ENCODE measurements around the gene MAPK8IP3.
"Not testable (repeated sequence)": the region's sequence is repeated elsewhere in the genome, so short reads cannot be mapped to it uniquely, and the experiment has no call there.

Gene MAPK8IP3

DNA sequence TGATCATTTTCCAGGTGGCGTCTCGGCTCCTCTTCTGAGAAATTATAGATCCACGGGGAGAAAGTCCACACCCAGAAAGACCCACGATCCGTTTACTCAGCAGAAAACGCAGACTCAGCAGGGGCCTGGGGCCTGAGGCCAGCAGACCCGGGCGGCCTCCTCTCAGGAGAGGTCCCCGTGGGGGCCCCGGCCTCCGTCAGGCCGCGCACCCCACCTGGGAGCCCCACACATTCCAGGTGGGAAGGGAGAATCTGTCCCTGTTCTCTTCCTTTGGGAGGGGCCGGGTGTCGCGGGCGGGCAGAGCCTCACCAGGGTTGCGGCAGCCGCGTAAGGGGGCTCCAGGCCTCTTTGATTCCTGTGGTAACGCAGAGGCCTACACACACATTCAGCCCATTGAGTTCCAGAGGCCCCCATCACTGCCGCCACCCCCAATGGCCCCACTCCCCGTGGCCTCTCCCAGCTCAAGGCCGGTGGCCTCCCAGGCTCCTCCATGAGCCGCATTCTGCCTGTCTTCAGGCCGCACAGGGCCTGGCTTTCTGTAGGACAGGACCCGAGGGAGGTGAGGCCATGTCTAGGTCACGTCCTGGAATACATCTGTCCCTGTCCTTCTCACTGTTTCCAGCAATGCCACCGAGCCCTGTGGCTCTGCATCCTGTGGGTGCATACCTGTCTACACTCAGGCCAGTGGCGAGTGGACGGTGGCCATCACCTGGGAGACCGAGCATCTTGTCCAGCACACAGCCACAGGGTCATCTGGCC lies 89.1 kb downstream of the MAPK8IP3 start:
- DNase-seq (ENCODE audit: low read depth in 1 of 2, low spot score in 1 of 2) = no peak
- in situ Hi-C loops (cut with HindIII; ENCODE audit: low pct_unique_long_range_greater_than_20kb, low sequenced_read_pairs) = no loop called here

GRCh38 chr16:1799263-1799662 lies 93.3 kb downstream of the MAPK8IP3 start:
- in situ Hi-C loops (cut with HindIII; ENCODE audit: low pct_unique_long_range_greater_than_20kb, low sequenced_read_pairs); DNase-seq (ENCODE audit: low read depth in 1 of 2, low spot score in 1 of 2): not testable (repeated sequence)

More for the DNA sequence above, 89.1 kb downstream of the MAPK8IP3 start:
- TF ChIP-seq JUND (IDR thresholded peaks at IDR 0.05; ENCODE audit: low read depth) = no peak

DNA sequence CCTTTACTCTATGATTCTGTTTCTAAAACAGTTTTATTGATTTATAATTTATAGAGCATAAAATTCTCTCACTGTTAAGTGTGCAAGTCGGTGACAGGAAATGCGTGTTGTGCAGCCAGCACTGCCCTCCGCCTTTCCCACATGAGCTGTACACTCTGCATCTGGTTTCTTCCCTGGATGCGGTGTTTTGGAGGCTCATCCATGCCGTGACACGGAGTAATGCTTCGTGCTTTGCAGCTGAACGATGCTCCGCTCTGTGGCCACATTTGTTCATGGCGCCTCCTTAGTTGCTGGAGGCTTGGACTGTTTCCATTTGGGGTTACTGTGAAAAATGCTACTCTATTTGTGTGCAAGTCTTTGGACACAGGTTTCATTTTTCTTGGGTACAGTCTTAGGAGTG lies 94.7 kb downstream of the MAPK8IP3 start:
- in situ Hi-C loops (cut with HindIII; ENCODE audit: low pct_unique_long_range_greater_than_20kb, low sequenced_read_pairs) = no loop called here
- no peak for DNase-seq (ENCODE audit: low read depth in 1 of 2, low spot score in 1 of 2)
- TF ChIP-seq JUND (IDR thresholded peaks at IDR 0.05; ENCODE audit: low read depth) = no peak

- in situ Hi-C loops (cut with HindIII; ENCODE audit: low pct_unique_long_range_greater_than_20kb, low sequenced_read_pairs) = no loop called here
- TF ChIP-seq JUND (IDR thresholded peaks at IDR 0.05; ENCODE audit: low read depth) = no peak
- DNase-seq (ENCODE audit: low read depth in 1 of 2, low spot score in 1 of 2) = no peak
Observed at GRCh38 chr16:1807626-1808025, 101.6 kb downstream of the MAPK8IP3 start.

GRCh38 chr16:1808691-1809090 lies 102.7 kb downstream of the MAPK8IP3 start:
- in situ Hi-C loops (cut with HindIII; ENCODE audit: low pct_unique_long_range_greater_than_20kb, low sequenced_read_pairs) = no loop called here

GRCh38 chr16:1809281-1809801 lies 103.3 kb downstream of the MAPK8IP3 start:
- TF ChIP-seq JUND (IDR thresholded peaks at IDR 0.05; ENCODE audit: low read depth) = no peak
- in situ Hi-C loops (cut with HindIII; ENCODE audit: low pct_unique_long_range_greater_than_20kb, low sequenced_read_pairs) = no loop called here
- DNase-seq (ENCODE audit: low read depth in 1 of 2, low spot score in 1 of 2) = no peak

More at GRCh38 chr16:1808691-1809090, 102.7 kb downstream of the MAPK8IP3 start:
- TF ChIP-seq JUND (IDR thresholded peaks at IDR 0.05; ENCODE audit: low read depth) = no peak
- no peak for DNase-seq (ENCODE audit: low read depth in 1 of 2, low spot score in 1 of 2)

GRCh38 chr16:1810106-1810505 lies 104.1 kb downstream of the MAPK8IP3 start:
- no peak for DNase-seq (ENCODE audit: low read depth in 1 of 2, low spot score in 1 of 2)
- in situ Hi-C loops (cut with HindIII; ENCODE audit: low pct_unique_long_range_greater_than_20kb, low sequenced_read_pairs) = no loop called here

DNA sequence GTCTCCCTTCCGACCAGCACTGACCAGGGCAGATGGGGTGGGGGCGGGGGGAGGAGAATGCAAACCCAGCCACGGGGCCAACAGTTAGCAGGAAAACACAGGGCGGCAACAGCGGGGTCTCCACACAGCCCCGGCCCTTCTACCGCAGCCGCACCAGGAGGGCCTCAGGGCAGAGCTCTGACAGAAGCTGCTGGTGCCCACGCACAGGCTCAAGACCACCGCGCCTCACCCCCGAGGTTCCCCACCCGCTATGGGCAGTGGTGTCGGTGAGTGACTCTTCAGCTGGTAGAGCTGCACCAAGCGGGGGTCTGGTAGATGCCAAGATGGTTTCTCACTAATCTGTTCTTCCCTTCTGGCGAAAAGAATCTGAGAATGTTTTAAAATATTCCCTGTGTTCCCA lies 104.5 kb downstream of the MAPK8IP3 start:
- DNase-seq (ENCODE audit: low read depth in 1 of 2, low spot score in 1 of 2) = no peak
- TF ChIP-seq JUND (IDR thresholded peaks at IDR 0.05; ENCODE audit: low read depth) = no peak
- in situ Hi-C loops (cut with HindIII; ENCODE audit: low pct_unique_long_range_greater_than_20kb, low sequenced_read_pairs) = no loop called here

More at GRCh38 chr16:1810106-1810505, 104.1 kb downstream of the MAPK8IP3 start:
- TF ChIP-seq JUND (IDR thresholded peaks at IDR 0.05; ENCODE audit: low read depth) = no peak

DNA sequence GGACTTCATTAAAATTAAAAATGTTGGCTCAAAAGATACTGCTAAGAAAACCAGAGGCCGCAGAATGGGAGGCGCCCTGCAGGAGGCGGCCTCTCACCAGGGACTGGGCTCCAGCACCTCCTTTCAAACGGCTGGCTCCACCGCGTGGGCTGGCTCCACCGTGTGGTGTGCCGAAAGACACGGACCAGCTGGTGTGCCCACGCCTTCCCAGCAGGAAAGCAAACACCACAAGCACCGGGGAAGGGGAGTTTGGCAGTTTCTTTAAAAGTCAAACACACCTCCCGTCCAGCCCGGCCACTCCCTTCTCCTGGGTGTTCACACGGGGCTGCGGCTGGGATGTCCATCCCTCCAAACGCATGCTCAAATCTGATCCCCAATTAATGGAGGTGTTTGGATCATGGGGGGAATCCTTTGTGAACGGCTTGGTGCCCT lies 106.8 kb downstream of the MAPK8IP3 start:
- DNase-seq (ENCODE audit: low read depth in 1 of 2, low spot score in 1 of 2) = peak; percentile 74 to 88
- no peak for TF ChIP-seq JUND (IDR thresholded peaks at IDR 0.05; ENCODE audit: low read depth)
- in situ Hi-C loops (cut with HindIII; ENCODE audit: low pct_unique_long_range_greater_than_20kb, low sequenced_read_pairs) = no loop called here

GRCh38 chr16:1815461-1815860 lies 109.5 kb downstream of the MAPK8IP3 start:
- TF ChIP-seq JUND (IDR thresholded peaks at IDR 0.05; ENCODE audit: low read depth) = no peak
- no peak for DNase-seq (ENCODE audit: low read depth in 1 of 2, low spot score in 1 of 2)
- in situ Hi-C loops (cut with HindIII; ENCODE audit: low pct_unique_long_range_greater_than_20kb, low sequenced_read_pairs) = no loop called here

DNA sequence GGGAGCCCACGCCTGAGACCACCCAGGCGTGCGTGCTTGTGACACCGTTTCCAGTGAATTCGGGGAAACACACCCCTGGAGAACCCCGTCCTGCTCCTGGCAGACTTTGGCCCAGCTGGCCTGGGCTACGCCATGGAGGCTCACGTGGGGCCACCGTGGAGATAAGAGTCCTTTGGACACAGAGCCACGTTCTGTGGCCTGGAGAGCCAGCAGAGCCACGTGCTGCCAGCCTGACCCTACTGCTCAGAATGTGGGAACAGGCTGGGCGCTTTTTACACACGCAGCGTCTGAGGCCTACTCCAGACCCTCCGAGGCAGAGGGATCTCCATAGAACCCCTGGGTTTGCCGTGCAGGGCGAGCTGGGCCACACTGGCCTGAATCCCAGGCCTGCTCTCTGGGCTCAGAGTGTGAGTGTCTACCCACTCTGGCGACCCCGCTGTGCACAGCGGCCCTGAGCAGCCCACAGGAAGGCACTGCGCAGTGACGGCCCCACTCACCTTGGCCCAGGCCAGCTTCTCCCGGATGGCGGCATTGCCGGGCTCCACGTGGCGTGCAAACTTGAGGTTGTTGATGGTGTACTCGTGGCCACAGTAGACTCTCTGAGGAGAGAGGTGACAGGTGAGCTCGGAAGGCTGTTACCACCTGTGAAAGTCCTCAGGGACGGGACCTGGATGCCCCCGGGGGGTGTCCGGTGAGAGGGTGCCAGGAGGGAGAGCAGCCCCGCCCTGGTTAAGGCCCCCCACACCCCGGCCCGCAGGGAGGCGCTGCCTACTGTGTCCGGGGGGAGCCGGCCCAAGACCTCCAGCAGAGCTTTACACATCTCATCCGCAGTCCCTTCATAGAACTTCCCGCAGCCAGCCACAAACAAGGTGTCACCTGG lies 110.6 kb downstream of the MAPK8IP3 start:
- TF ChIP-seq JUND (IDR thresholded peaks at IDR 0.05; ENCODE audit: low read depth) = no peak
- in situ Hi-C loops (cut with HindIII; ENCODE audit: low pct_unique_long_range_greater_than_20kb, low sequenced_read_pairs) = no loop called here
- DNase-seq (ENCODE audit: low read depth in 1 of 2, low spot score in 1 of 2) = no peak

DNA sequence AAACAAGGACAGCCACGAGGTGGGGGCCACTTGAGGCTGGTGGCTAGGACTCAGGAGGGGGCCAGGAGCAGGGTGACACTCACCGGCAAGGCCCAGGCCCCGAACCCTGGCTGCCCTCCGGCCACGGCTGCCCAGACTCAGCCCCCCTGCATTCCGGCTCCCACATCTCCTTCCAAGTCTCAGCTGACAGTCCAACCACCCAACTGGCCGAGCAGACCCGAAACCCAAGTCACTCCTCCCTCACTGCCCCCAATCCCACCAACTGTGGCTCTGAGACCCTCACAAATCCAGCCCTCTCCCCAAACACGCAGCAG lies 111.2 kb downstream of the MAPK8IP3 start:
- no peak for TF ChIP-seq JUND (IDR thresholded peaks at IDR 0.05; ENCODE audit: low read depth)
- DNase-seq (ENCODE audit: low read depth in 1 of 2, low spot score in 1 of 2) = no peak
- in situ Hi-C loops (cut with HindIII; ENCODE audit: low pct_unique_long_range_greater_than_20kb, low sequenced_read_pairs) = no loop called here

GRCh38 chr16:1817716-1818115 lies 111.7 kb downstream of the MAPK8IP3 start:
- in situ Hi-C loops (cut with HindIII; ENCODE audit: low pct_unique_long_range_greater_than_20kb, low sequenced_read_pairs) = no loop called here
- no peak for TF ChIP-seq JUND (IDR thresholded peaks at IDR 0.05; ENCODE audit: low read depth)
- no peak for DNase-seq (ENCODE audit: low read depth in 1 of 2, low spot score in 1 of 2)
